Stimulated activated CD4-positive, alpha-beta T cell treated with anti-CD3 and anti-CD28 coated beads, Interleukin-2, amount 100 ng/mL, for 4 hours (primary cell): Measurements from ENCODE around the gene CACNB3.

Experiments used
- DNase-seq: peaks from one replicate; pipeline ENCODE4 v3.0.0-alpha.2; 2020; ENCODE audit warnings: low read depth

The CACNB3 gene

GRCh38 chr12:48817873-48818830, at the start of gene CACNB3:
TSS of gene CACNB3 (plus strand) at chr12:48818496. CDS start at chr12:48818930, 434 bp downstream.
- peak; percentile 71 for DNase-seq

GRCh38 chr12:48768736-48769135, 49.6 kb upstream of the CACNB3 start:
- DNase-seq, result no peak

GRCh38 chr12:48770756-48771155, 47.5 kb upstream of the CACNB3 start:
- no peak for DNase-seq

- no peak for DNase-seq
Measured at GRCh38 chr12:48771588-48772112, 46.6 kb upstream of the CACNB3 start.

- DNase-seq, result no peak
Measured at GRCh38 chr12:48773686-48774085, 44.6 kb upstream of the CACNB3 start.

GRCh38 chr12:48774516-48774915, 43.8 kb upstream of the CACNB3 start:
- no peak for DNase-seq

- DNase-seq, result no peak
Measured at GRCh38 chr12:48775299-48775698, 43.0 kb upstream of the CACNB3 start.

- DNase-seq, result no peak
Measured at GRCh38 chr12:48775991-48776649, 42.2 kb upstream of the CACNB3 start.

GRCh38 chr12:48776956-48777355, 41.3 kb upstream of the CACNB3 start:
- DNase-seq, result no peak

GRCh38 chr12:48777501-48778400, 40.5 kb upstream of the CACNB3 start:
- DNase-seq, result no peak

- DNase-seq, result no peak
Measured at GRCh38 chr12:48779869-48780268, 38.4 kb upstream of the CACNB3 start.

GRCh38 chr12:48780381-48781025, 37.8 kb upstream of the CACNB3 start:
- DNase-seq, result no peak

- no peak for DNase-seq
Measured at GRCh38 chr12:48781750-48782456, 36.4 kb upstream of the CACNB3 start.

GRCh38 chr12:48782457-48783395, 35.6 kb upstream of the CACNB3 start:
- DNase-seq, result no peak

- no peak for DNase-seq
Measured at GRCh38 chr12:48783432-48783831, 34.9 kb upstream of the CACNB3 start.

- no peak for DNase-seq
Measured at GRCh38 chr12:48786591-48787544, 31.4 kb upstream of the CACNB3 start.

GRCh38 chr12:48787791-48788523, 30.3 kb upstream of the CACNB3 start:
- no peak for DNase-seq

- DNase-seq, result no peak
Measured at GRCh38 chr12:48788524-48788853, 29.8 kb upstream of the CACNB3 start.
